ENCODE results near the gene VEGFC.

The VEGFC gene

GRCh38 chr4:176760471-176760870 is 32.3 kb downstream of the VEGFC start:
- DNase-seq = no peak

GRCh38 chr4:176758731-176759130 is 34.0 kb downstream of the VEGFC start:
- DNase-seq = no peak

- no peak for DNase-seq
Measured at GRCh38 chr4:176758323-176758722, 34.4 kb downstream of the VEGFC start.

- peak; percentile 55 for DNase-seq
Measured at GRCh38 chr4:176755613-176756012, 37.1 kb downstream of the VEGFC start.

GRCh38 chr4:176755001-176755400 is 37.7 kb downstream of the VEGFC start:
- DNase-seq = no peak

- DNase-seq = peak; percentile 97
Measured at GRCh38 chr4:176753049-176753448, 39.7 kb downstream of the VEGFC start.

- no peak for DNase-seq
Measured at GRCh38 chr4:176752191-176752749, 40.5 kb downstream of the VEGFC start.

GRCh38 chr4:176751061-176751460 is 41.7 kb downstream of the VEGFC start:
- no peak for DNase-seq

- DNase-seq = peak; percentile 13
Measured at GRCh38 chr4:176746846-176747245, 45.9 kb downstream of the VEGFC start.

- DNase-seq = peak; percentile 11
Measured at GRCh38 chr4:176745902-176746301, 46.8 kb downstream of the VEGFC start.

- DNase-seq = no peak
Measured at GRCh38 chr4:176744091-176744490, 48.6 kb downstream of the VEGFC start.

- DNase-seq = no peak
Measured at GRCh38 chr4:176742211-176742610, 50.5 kb downstream of the VEGFC start.

- DNase-seq = no peak
Measured at GRCh38 chr4:176741253-176741652, 51.5 kb downstream of the VEGFC start.

- peak; percentile 60 for DNase-seq
Measured at GRCh38 chr4:176735300-176735699, 57.4 kb downstream of the VEGFC start.

GRCh38 chr4:176734461-176734860 is 58.3 kb downstream of the VEGFC start:
- DNase-seq = peak; percentile 44

GRCh38 chr4:176729489-176729888 is 63.2 kb downstream of the VEGFC start:
- DNase-seq = no peak

- peak; percentile 21 for DNase-seq
Measured at GRCh38 chr4:176726803-176727202, 65.9 kb downstream of the VEGFC start.

- DNase-seq = no peak
Measured at GRCh38 chr4:176721459-176721858, 71.3 kb downstream of the VEGFC start.

GRCh38 chr4:176718881-176719280 is 73.8 kb downstream of the VEGFC start:
- no peak for DNase-seq

GRCh38 chr4:176717237-176717636 is 75.5 kb downstream of the VEGFC start:
- no peak for DNase-seq

GRCh38 chr4:176709417-176709816 is 83.3 kb downstream of the VEGFC start:
- peak; percentile 26 for DNase-seq

GRCh38 chr4:176708771-176709311 is 83.9 kb downstream of the VEGFC start:
- DNase-seq = peak; percentile 58

GRCh38 chr4:176690716-176691115 is 102.0 kb downstream of the VEGFC start:
- no peak for DNase-seq

GRCh38 chr4:176680668-176681180 is 112.0 kb downstream of the VEGFC start:
- no peak for DNase-seq

- no peak for DNase-seq
Measured at GRCh38 chr4:176676901-176677300, 115.8 kb downstream of the VEGFC start.

Data from fibroblast of skin of right biceps (primary cell).